OCI-LY1 (cell line): ENCODE measurements around the gene GATD1.
A peak's percentile ranks its signal among the peaks of the same experiment; 100 is the strongest.

ENCODE experiments used
- H2AFZ ChIP-seq: fragments of 200-600 bp; sonication (generic), shearing (Covaris generic); 2 replicates; pipeline ENCODE4 v1.6.0; 2014; ENCODE audit warnings: antibody characterized with exemption, mild to moderate bottlenecking, low read length
- H3F3A ChIP-seq: fragments of 200-600 bp; sonication (generic), shearing (Covaris generic); 2 replicates; pipeline ENCODE4 v1.6.0; 2014; ENCODE audit warnings: mild to moderate bottlenecking, antibody characterized with exemption, low read length, moderate library complexity; ENCODE audit not compliant: insufficient read depth
- H3K27ac ChIP-seq: fragments of 200-600 bp; sonication (generic); 2 replicates; pipeline ENCODE4 v1.5.1; 2014; ENCODE audit warnings: low read length, mixed run types, mild to moderate bottlenecking, low read depth; ENCODE audit not compliant: poor library complexity, severe bottlenecking
- H3K27me3 ChIP-seq: fragments of 200-600 bp; sonication (generic); 2 replicates; pipeline ENCODE4 v1.6.0; 2014; ENCODE audit warnings: antibody characterized with exemption, mild to moderate bottlenecking, low read length, moderate library complexity; ENCODE audit not compliant: insufficient read depth
- H3K36me3 ChIP-seq: fragments of 200-600 bp; sonication (generic); 2 replicates; pipeline ENCODE4 v1.6.1; 2014; ENCODE audit warnings: mild to moderate bottlenecking, antibody characterized with exemption, low read length, moderate library complexity, mixed read lengths; ENCODE audit not compliant: insufficient read depth
- H3K4me1 ChIP-seq: fragments of 200-600 bp; sonication (generic); 2 replicates; pipeline ENCODE4 v1.5.1; 2014; ENCODE audit warnings: mild to moderate bottlenecking, low read length, moderate library complexity; ENCODE audit not compliant: insufficient read depth, severe bottlenecking
- H3K4me2 ChIP-seq: fragments of 200-600 bp; sonication (generic), shearing (Covaris generic); 2 replicates; pipeline ENCODE4 v1.6.1; 2014; ENCODE audit warnings: low read length
- H3K4me3 ChIP-seq: fragments of 200-600 bp; sonication (generic); 2 replicates; pipeline ENCODE4 v1.5.1; 2014; ENCODE audit warnings: low read length, low read depth, mild to moderate bottlenecking, mixed read lengths; ENCODE audit not compliant: poor library complexity, severe bottlenecking
- H3K79me2 ChIP-seq: fragments of 200-600 bp; shearing (Covaris generic); 2 replicates; pipeline ENCODE4 v1.6.1; 2016; ENCODE audit warnings: mixed run types, low read length, mixed read lengths; ENCODE audit not compliant: insufficient read depth
- H3K9ac ChIP-seq: fragments of 200-600 bp; sonication (generic), shearing (Covaris generic); 2 replicates; pipeline ENCODE4 v1.6.1; 2014; ENCODE audit warnings: mild to moderate bottlenecking, low read length, mixed read lengths
- H3K9me2 ChIP-seq: fragments of 200-600 bp; sonication (generic), shearing (Covaris generic); 2 replicates; pipeline ENCODE4 v1.6.1; 2014; ENCODE audit warnings: low read depth, mild to moderate bottlenecking, low read length, mixed read lengths
- H3K9me3 ChIP-seq: fragments of 200-600 bp; shearing (Covaris generic); 2 replicates; pipeline ENCODE4 v1.6.1; 2014; ENCODE audit warnings: low read length, mixed read lengths
- H4K20me1 ChIP-seq: fragments of 200-600 bp; sonication (generic), shearing (Covaris generic); 2 replicates; pipeline ENCODE4 v1.6.0; 2016; ENCODE audit warnings: mild to moderate bottlenecking, low read length; ENCODE audit not compliant: insufficient read depth
- EZH2 ChIP-seq: fragments of 200-600 bp; sonication (generic), shearing (Covaris generic); IDR thresholded peaks from 2 replicates; pipeline ENCODE4 v1.8.0; 2017; ENCODE audit warnings: borderline replicate concordance, mixed run types, mild to moderate bottlenecking, antibody characterized with exemption, low read length, moderate library complexity, mixed read lengths
- TF ChIP-seq, protein P1 (sequence below): fragments of 200-600 bp; sonication (generic), shearing (Covaris generic); IDR thresholded peaks from 2 replicates; pipeline ENCODE4 v1.5.1; 2017; ENCODE audit warnings: mild to moderate bottlenecking, antibody characterized with exemption, low read length, moderate library complexity, mixed read lengths

The GATD1 gene

DNA sequence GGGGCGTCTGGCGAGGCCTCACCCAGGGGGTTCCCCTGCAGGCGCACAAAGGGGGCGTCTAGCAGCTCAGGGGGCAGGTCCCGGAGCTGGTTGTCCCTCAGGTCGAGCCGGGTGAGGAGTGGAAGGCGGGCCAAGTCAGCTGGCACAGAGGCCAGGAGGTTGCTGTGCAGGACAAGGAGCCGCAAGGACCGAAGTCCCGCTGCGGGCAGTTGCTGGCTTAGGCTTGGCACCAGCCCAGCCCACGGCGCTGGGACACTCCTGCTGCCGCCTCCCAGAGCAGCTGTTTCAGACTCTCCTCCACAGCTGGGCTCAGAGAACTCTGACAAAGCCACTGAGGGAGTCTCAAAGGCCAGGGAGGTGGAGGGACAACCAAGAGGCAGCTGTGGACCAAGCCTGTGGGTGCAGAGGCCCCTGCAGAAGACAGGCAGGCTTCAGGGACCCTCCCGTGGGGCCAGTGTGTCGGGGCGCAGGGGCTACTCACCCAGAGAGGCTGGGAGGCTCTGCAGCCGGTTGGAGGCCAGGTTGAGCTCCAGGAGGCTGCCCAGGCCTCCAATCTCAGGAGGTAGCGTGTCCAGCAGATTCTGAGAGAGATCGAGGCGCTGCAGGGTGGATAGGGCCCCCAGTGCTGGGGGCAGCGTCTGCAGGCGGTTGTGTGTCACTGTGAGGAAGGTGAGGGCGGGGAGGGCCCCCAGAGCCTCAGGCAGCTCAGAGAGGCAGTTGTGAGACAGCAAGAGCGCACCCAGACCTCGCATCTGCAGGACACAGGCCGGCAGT lies 25.6 kb upstream of the GATD1 start:
- no peak overlapping the region for H2AFZ ChIP-seq
- H3K9ac ChIP-seq = peak overlapping the region; percentile 87; the same call in 1 of the 2 replicates
- peaks cover 31% of the 10 kb centered on the region for H3K4me1 ChIP-seq
- H3F3A ChIP-seq = no peaks in the 10 kb centered on the region
- no peak for TF ChIP-seq EZH2
- TF ChIP-seq, protein P1, sequence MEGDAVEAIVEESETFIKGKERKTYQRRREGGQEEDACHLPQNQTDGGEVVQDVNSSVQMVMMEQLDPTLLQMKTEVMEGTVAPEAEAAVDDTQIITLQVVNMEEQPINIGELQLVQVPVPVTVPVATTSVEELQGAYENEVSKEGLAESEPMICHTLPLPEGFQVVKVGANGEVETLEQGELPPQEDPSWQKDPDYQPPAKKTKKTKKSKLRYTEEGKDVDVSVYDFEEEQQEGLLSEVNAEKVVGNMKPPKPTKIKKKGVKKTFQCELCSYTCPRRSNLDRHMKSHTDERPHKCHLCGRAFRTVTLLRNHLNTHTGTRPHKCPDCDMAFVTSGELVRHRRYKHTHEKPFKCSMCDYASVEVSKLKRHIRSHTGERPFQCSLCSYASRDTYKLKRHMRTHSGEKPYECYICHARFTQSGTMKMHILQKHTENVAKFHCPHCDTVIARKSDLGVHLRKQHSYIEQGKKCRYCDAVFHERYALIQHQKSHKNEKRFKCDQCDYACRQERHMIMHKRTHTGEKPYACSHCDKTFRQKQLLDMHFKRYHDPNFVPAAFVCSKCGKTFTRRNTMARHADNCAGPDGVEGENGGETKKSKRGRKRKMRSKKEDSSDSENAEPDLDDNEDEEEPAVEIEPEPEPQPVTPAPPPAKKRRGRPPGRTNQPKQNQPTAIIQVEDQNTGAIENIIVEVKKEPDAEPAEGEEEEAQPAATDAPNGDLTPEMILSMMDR = no peak
- H3K9me2 ChIP-seq = no peaks in the 10 kb centered on the region
- peak overlapping the region; percentile 87; the same call in 1 of the 2 replicates for H3K4me2 ChIP-seq
- H3K27me3 ChIP-seq = no peaks in the 10 kb centered on the region
- no peak overlapping the region for H3K27ac ChIP-seq
- peak overlapping the region; percentile 72 for H3K4me3 ChIP-seq
- no peaks in the 10 kb centered on the region for H3K9me3 ChIP-seq
- no peaks in the 10 kb centered on the region for H3K79me2 ChIP-seq
- peaks cover 38% of the 10 kb centered on the region for H3K36me3 ChIP-seq
- H4K20me1 ChIP-seq = no peaks in the 10 kb centered on the region

DNA sequence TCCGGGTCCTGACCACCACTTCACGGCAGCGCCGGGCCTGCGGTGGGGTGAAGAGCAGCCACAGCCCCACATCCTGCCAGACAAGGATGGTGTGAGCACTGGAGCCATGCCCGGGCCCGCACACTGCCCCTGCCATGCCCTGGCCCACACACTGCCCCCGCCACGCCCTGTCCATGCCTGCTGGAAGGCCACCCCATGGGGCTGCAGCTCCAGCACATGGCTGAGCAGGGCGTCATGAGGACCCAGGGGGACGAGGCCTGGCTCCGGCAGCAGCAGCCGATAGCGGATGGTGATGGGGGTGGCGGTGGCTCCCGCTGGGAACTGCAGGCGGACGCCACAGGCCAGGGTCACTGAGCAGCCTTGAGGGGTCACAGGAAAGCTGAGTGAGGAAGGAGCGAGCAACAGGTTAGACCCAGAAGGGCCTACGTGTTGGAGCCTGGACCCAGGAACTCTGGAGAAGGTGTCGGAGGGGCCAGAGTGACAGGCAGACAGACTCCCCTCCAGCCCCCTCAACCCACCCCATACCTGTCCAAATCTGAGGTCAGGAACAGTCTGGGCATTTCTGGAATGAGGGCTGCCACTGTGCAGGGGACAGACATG lies 24.8 kb upstream of the GATD1 start:
- TF ChIP-seq EZH2 = no peak
- H3K4me1 ChIP-seq = peaks cover 28% of the 10 kb centered on the region
- no peak overlapping the region for H3K27ac ChIP-seq
- H3K9me3 ChIP-seq = no peaks in the 10 kb centered on the region
- H3F3A ChIP-seq = no peaks in the 10 kb centered on the region
- H3K36me3 ChIP-seq = peaks cover 38% of the 10 kb centered on the region
- H3K9me2 ChIP-seq = no peaks in the 10 kb centered on the region
- no peaks in the 10 kb centered on the region for H3K27me3 ChIP-seq
- H3K4me2 ChIP-seq = no peak overlapping the region
- no peak overlapping the region for H3K9ac ChIP-seq
- no peak overlapping the region for H3K4me3 ChIP-seq
- no peaks in the 10 kb centered on the region for H3K79me2 ChIP-seq
- no peaks in the 10 kb centered on the region for H4K20me1 ChIP-seq
- H2AFZ ChIP-seq = no peak overlapping the region

DNA sequence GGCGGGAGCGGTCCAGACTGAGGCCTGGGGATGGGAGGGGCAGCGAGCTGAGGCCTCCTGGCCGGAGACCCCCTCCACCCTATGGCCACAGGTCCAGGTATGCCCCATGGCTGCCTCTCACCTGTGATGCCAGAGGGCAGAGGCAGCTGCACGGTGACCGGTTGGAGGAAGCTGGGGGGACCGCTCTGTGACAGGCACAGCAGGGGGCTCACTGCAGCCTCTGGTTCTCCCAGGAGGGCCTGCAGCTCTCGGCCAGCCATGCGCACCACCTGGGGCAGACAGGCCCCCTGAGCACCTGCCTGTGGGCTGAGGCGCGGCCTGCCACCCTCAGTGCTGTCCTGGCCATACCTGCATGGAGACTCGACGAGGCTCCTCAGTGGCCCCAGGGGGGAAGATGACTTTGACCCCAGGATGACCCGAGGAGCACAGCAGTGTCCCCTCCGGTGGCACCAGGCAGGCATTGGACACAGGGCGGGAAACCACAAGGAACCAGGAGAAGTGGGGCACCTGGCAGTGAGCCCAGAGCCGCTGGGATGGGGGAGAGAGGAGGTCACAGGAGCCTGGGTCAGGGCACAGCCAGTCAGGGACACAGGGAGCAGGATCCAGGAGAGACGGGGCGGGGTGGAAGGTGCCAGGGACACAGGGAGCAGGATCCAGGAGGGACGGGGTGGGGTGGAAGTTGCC lies 24.0 kb upstream of the GATD1 start:
- Histone ChIP-seq H3K27me3 (no peaks in the 10 kb centered on the region), H4K20me1 (no peaks in the 10 kb centered on the region), H3K9me3 (no peaks in the 10 kb centered on the region), H3K4me2 (no peak overlapping the region), H3K9ac (no peak overlapping the region), H3K9me2 (no peaks in the 10 kb centered on the region), H3K27ac (no peak overlapping the region), H3K4me1 (peaks cover 36% of the 10 kb centered on the region), H3K79me2 (no peaks in the 10 kb centered on the region), H3K4me3 (no peak overlapping the region), H2AFZ (no peak overlapping the region), H3K36me3 (peaks cover 38% of the 10 kb centered on the region), H3F3A (no peaks in the 10 kb centered on the region)
- TF ChIP-seq, protein P1 = no peak
- no peak for TF ChIP-seq EZH2
